PC-9 (cell line): ENCODE data around the gene ZNF341. TPM values are rescaled to one million over a fixed set of nuclear protein-coding genes. Genes with fewer than 3 reads are reported as not detected.

Experiments
- BruUV-seq: library from RNA; stranded (reverse); fragments of 400-500 nt; replicated peaks from 2 replicates; lab custom pipeline; 2021; lab: Mats Ljungman, UMichigan
- CTCF ChIA-PET: fragments of 300-600 bp; sonication (Branson Sonifier 250); formaldehyde crosslinking; loops from one replicate; lab custom pipeline; 2022; ENCODE audit warnings: antibody characterized with exemption; lab: Charles Lee
- POLR2A ChIA-PET: fragments of 300-600 bp; sonication (Branson Sonifier 250); formaldehyde crosslinking; loops from one replicate; lab custom pipeline; 2022; ENCODE audit warnings: antibody characterized with exemption; ENCODE audit not compliant: unreplicated experiment; lab: Charles Lee
- DNase-seq, 2 experiments: peaks; one replicate each; pipeline versions ENCODE4 v3.0.0 to v3.0.0-alpha.2; 2015 to 2022; ENCODE audit warnings: mixed read lengths in 1 of 2
- H2AFZ ChIP-seq: fragments of 200-600 bp; sonication (generic); 2 replicates; pipeline ENCODE4 v1.8.1; 2017; ENCODE audit warnings: antibody characterized with exemption
- H3F3A ChIP-seq: fragments of 200-600 bp; sonication (generic); 2 replicates; pipeline ENCODE4 v1.8.1; 2017; ENCODE audit warnings: antibody characterized with exemption, mild to moderate bottlenecking, low read depth; ENCODE audit not compliant: insufficient read depth
- H3K27ac ChIP-seq: fragments of 200-600 bp; sonication (generic); 2 replicates; pipeline ENCODE4 v1.6.1; 2016; ENCODE audit warnings: mixed run types
- H3K27me3 ChIP-seq: fragments of 200-600 bp; sonication (generic); 2 replicates; pipeline ENCODE4 v1.6.1; 2016; ENCODE audit warnings: low read depth, mixed run types; ENCODE audit not compliant: insufficient read depth
- H3K36me3 ChIP-seq: fragments of 200-600 bp; sonication (generic); 2 replicates; pipeline ENCODE4 v1.6.1; 2016; ENCODE audit warnings: low read depth, mixed run types
- H3K4me1 ChIP-seq: fragments of 200-600 bp; sonication (generic); replicated peaks from 2 replicates; pipeline ENCODE4 v1.6.1; 2016; ENCODE audit warnings: mixed run types; ENCODE audit not compliant: insufficient read depth
- H3K4me2 ChIP-seq: fragments of 200-600 bp; sonication (generic); 2 replicates; pipeline ENCODE4 v1.6.1; 2017; ENCODE audit warnings: mixed run types
- H3K4me3 ChIP-seq: fragments of 200-600 bp; sonication (generic); 2 replicates; pipeline ENCODE4 v1.6.1; 2016; ENCODE audit warnings: mixed run types
- H3K79me2 ChIP-seq: fragments of 200-600 bp; sonication (generic); 2 replicates; pipeline ENCODE4 v1.6.1; 2017; ENCODE audit warnings: low read depth, mixed run types
- H3K9me2 ChIP-seq: fragments of 200-600 bp; sonication (generic); 2 replicates; pipeline ENCODE4 v1.8.1; 2017; ENCODE audit warnings: mild to moderate bottlenecking; ENCODE audit not compliant: insufficient read depth
- H3K9me3 ChIP-seq: fragments of 200-600 bp; sonication (generic); 2 replicates; pipeline ENCODE4 v1.8.1; 2016; ENCODE audit warnings: low read depth; ENCODE audit not compliant: insufficient read depth
- H4K20me1 ChIP-seq: fragments of 200-600 bp; sonication (generic); 2 replicates; pipeline ENCODE4 v1.8.1; 2017; ENCODE audit not compliant: insufficient read depth
- CTCF ChIP-seq: fragments of 200-600 bp; sonication (generic); conservative IDR thresholded peaks from 2 replicates; pipeline ENCODE4 v1.6.1; 2017; ENCODE audit warnings: mixed run types, antibody characterized with exemption, mild to moderate bottlenecking, moderate library complexity
- EZH2 ChIP-seq: fragments of 200-600 bp; sonication (generic); IDR thresholded peaks from 2 replicates; pipeline ENCODE4 v1.8.0; 2017; ENCODE audit warnings: antibody characterized with exemption, low read depth
- intact Hi-C: fragments of 100-400 bp; cut with micrococcal nuclease; formaldehyde crosslinking; loops from one replicate; pipeline ENCODE4 v1.10.0; 2022; ENCODE audit not compliant: unreplicated experiment
- total RNA-seq: library from RNA; stranded (reverse); gene quantifications from 2 replicates; pipeline ENCODE4 v1.2.3, GENCODE V29; 2021

ZNF341 gene
- total RNA-seq, 1 experiment from 2014 or later, result 5.6 TPM

DNA sequence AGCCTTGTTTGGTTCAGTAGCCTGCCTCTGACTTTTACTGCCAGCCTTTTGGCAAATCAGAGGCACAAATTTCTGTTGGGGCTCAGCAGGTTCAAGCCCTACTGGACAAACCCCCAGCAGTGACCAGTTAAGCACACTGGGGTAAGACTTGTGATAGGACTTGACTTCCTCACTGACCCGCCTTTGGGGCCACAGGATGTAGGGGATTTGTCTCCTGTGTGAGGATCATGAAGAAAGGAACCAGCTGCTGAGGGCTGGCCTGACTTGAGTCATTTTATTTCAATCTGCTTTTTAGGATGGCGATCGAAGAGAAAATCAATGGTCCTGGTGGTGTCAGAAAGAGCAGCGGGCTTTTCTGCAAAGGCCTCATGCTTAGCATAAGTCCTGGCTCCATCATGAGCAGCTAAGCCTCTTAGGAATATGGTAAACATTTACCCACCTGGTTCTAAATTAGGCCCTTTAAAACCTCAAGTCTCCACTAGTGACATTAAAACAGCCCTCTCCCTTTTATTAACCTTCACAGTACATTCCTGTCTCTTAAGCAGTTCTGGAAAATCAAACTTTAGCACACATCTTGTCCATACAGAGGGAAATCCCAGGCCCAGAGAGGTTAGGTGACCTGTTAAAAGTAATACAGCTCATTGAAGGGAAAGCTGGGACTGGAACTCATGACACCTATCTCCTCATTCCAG lies 96.0 kb downstream of the ZNF341 start:
- POLR2A ChIA-PET, result no interaction called here
- CTCF ChIA-PET, result no interaction called here
- H3K9me2 ChIP-seq, result no peaks in the 10 kb centered on the region
- H3K79me2 ChIP-seq, result peaks cover 100% of the 10 kb centered on the region
- peaks cover 17% of the 10 kb centered on the region for H3K4me1 ChIP-seq
- no peaks in the 10 kb centered on the region for H3K9me3 ChIP-seq
- TF ChIP-seq CTCF (no peak), EZH2 (no peak)
- H3K36me3 ChIP-seq, result peaks cover 9% of the 10 kb centered on the region
- H3K27ac ChIP-seq, result no peak overlapping the region
- no peak overlapping the region for H2AFZ ChIP-seq
- no TSS peak for BruUV-seq
- H3K4me3 ChIP-seq, result no peak overlapping the region
- peaks cover 93% of the 10 kb centered on the region for H4K20me1 ChIP-seq
- DNase-seq, result no peak
- intact Hi-C loops, result no loop called here
- H3F3A ChIP-seq, result peaks cover 33% of the 10 kb centered on the region
- H3K27me3 ChIP-seq, result no peaks in the 10 kb centered on the region
- no peak overlapping the region for H3K4me2 ChIP-seq

GRCh38 chr20:33828326-33828844 lies 96.6 kb downstream of the ZNF341 start:
- Histone ChIP-seq H3K9me3 (no peaks in the 10 kb centered on the region), H3K36me3 (peaks cover 9% of the 10 kb centered on the region), H3K9me2 (no peaks in the 10 kb centered on the region), H4K20me1 (peaks cover 94% of the 10 kb centered on the region), H3K27ac (0 out of 2 replicates have a peak overlapping the region, but pooled peaks have one; percentile 0), H3K4me2 (no peak overlapping the region), H3K4me3 (no peak overlapping the region), H2AFZ (no peak overlapping the region), H3K4me1 (peaks cover 17% of the 10 kb centered on the region), H3K27me3 (no peaks in the 10 kb centered on the region), H3F3A (peaks cover 37% of the 10 kb centered on the region), H3K79me2 (peaks cover 100% of the 10 kb centered on the region)
- TF ChIP-seq EZH2 (no peak), CTCF (no peak)
- intact Hi-C loops, result no loop called here
- no peak for DNase-seq
- no TSS peak for BruUV-seq
- POLR2A ChIA-PET, result no interaction called here
- CTCF ChIA-PET, result no interaction called here

- TF ChIP-seq CTCF (no peak), EZH2 (no peak)
- no peaks in the 10 kb centered on the region for H3K9me3 ChIP-seq
- H3K36me3 ChIP-seq, result peaks cover 9% of the 10 kb centered on the region
- peaks cover 17% of the 10 kb centered on the region for H3K4me1 ChIP-seq
- ChIA-PET POLR2A (interaction anchor here (0.5 kb wide), 1 partner anchor 85 kb away, joined by 4 read pairs; no protein-coding TSS in a partner anchor), CTCF (no interaction called here)
- H3K27ac ChIP-seq, result peak overlapping the region; percentile 0; the same call in 1 of the 2 replicates
- intact Hi-C loops, result no loop called here
- H3K9me2 ChIP-seq, result no peaks in the 10 kb centered on the region
- DNase-seq, result no peak
- H2AFZ ChIP-seq, result no peak overlapping the region
- H3K79me2 ChIP-seq, result peaks cover 100% of the 10 kb centered on the region
- no peaks in the 10 kb centered on the region for H3K27me3 ChIP-seq
- BruUV-seq, result no TSS peak
- H3F3A ChIP-seq, result peaks cover 31% of the 10 kb centered on the region
- H4K20me1 ChIP-seq, result peaks cover 94% of the 10 kb centered on the region
- no peak overlapping the region for H3K4me2 ChIP-seq
- H3K4me3 ChIP-seq, result no peak overlapping the region
Measured at GRCh38 chr20:33828967-33829560, 97.3 kb downstream of the ZNF341 start.
